ENCODE data around the gene PARP16. TPM values are rescaled to one million over a fixed set of nuclear protein-coding genes. Genes with fewer than 3 reads are reported as not detected.

PARP16 gene
- total RNA-seq, 1 donor from 2014 or later = 2.8 TPM

- Mint-ChIP-seq H3K4me1 (ENCODE audit: unreplicated experiment) (no peaks in the 10 kb centered on the region), H3K36me3 (ENCODE audit: low read depth, unreplicated experiment) (no peaks in the 10 kb centered on the region), H3K9me3 (ENCODE audit: unreplicated experiment) (no peaks in the 10 kb centered on the region), H3K4me3 (ENCODE audit: unreplicated experiment) (no peak overlapping the region), H3K27me3 (ENCODE audit: unreplicated experiment) (peaks cover 6% of the 10 kb centered on the region), H3K27ac (ENCODE audit: unreplicated experiment) (no peak overlapping the region)
- TF ChIP-seq CTCF (IDR thresholded peaks at IDR 0.05; ENCODE audit: unreplicated experiment) = no peak
- no peak for DNase-seq (ENCODE audit: low spot score)
Measured at GRCh38 chr15:65219137-65219536, 67.5 kb downstream of the PARP16 start.

- no peaks in the 10 kb centered on the region for H3K4me1 Mint-ChIP-seq (ENCODE audit: unreplicated experiment)
- no peak for DNase-seq (ENCODE audit: low spot score)
- H3K27me3 Mint-ChIP-seq (ENCODE audit: unreplicated experiment) = peaks cover 4% of the 10 kb centered on the region
- peak overlapping the region; percentile 48 for H3K27ac Mint-ChIP-seq (ENCODE audit: unreplicated experiment)
- no peaks in the 10 kb centered on the region for H3K36me3 Mint-ChIP-seq (ENCODE audit: low read depth, unreplicated experiment)
- no peak for TF ChIP-seq CTCF (IDR thresholded peaks at IDR 0.05; ENCODE audit: unreplicated experiment)
- no peak overlapping the region for H3K4me3 Mint-ChIP-seq (ENCODE audit: unreplicated experiment)
- H3K9me3 Mint-ChIP-seq (ENCODE audit: unreplicated experiment) = no peaks in the 10 kb centered on the region
Measured at GRCh38 chr15:65217526-65218482, 68.9 kb downstream of the PARP16 start.

GRCh38 chr15:65215496-65215895, 71.2 kb downstream of the PARP16 start:
- Mint-ChIP-seq H3K4me1 (ENCODE audit: unreplicated experiment) (no peaks in the 10 kb centered on the region), H3K27me3 (ENCODE audit: unreplicated experiment) (peaks cover 4% of the 10 kb centered on the region), H3K36me3 (ENCODE audit: low read depth, unreplicated experiment) (no peaks in the 10 kb centered on the region), H3K9me3 (ENCODE audit: unreplicated experiment) (no peaks in the 10 kb centered on the region), H3K4me3 (ENCODE audit: unreplicated experiment) (no peak overlapping the region), H3K27ac (ENCODE audit: unreplicated experiment) (no peak overlapping the region)
- DNase-seq (ENCODE audit: low spot score) = no peak
- TF ChIP-seq CTCF (IDR thresholded peaks at IDR 0.05; ENCODE audit: unreplicated experiment) = no peak

- DNase-seq (ENCODE audit: low spot score) = no peak
- H3K4me1 Mint-ChIP-seq (ENCODE audit: unreplicated experiment) = no peaks in the 10 kb centered on the region
- H3K27ac Mint-ChIP-seq (ENCODE audit: unreplicated experiment) = no peak overlapping the region
- no peaks in the 10 kb centered on the region for H3K36me3 Mint-ChIP-seq (ENCODE audit: low read depth, unreplicated experiment)
- H3K9me3 Mint-ChIP-seq (ENCODE audit: unreplicated experiment) = no peaks in the 10 kb centered on the region
- H3K4me3 Mint-ChIP-seq (ENCODE audit: unreplicated experiment) = no peak overlapping the region
- TF ChIP-seq CTCF (IDR thresholded peaks at IDR 0.05; ENCODE audit: unreplicated experiment) = no peak
- H3K27me3 Mint-ChIP-seq (ENCODE audit: unreplicated experiment) = peaks cover 3% of the 10 kb centered on the region
Measured at GRCh38 chr15:65214010-65214409, 72.7 kb downstream of the PARP16 start.

GRCh38 chr15:65213241-65213640, 73.4 kb downstream of the PARP16 start:
- Mint-ChIP-seq H3K4me3 (ENCODE audit: unreplicated experiment) (no peak overlapping the region), H3K4me1 (ENCODE audit: unreplicated experiment) (no peaks in the 10 kb centered on the region), H3K27ac (ENCODE audit: unreplicated experiment) (no peak overlapping the region), H3K27me3 (ENCODE audit: unreplicated experiment) (peaks cover 3% of the 10 kb centered on the region), H3K9me3 (ENCODE audit: unreplicated experiment) (no peaks in the 10 kb centered on the region), H3K36me3 (ENCODE audit: low read depth, unreplicated experiment) (no peaks in the 10 kb centered on the region)
- no peak for TF ChIP-seq CTCF (IDR thresholded peaks at IDR 0.05; ENCODE audit: unreplicated experiment)
- no peak for DNase-seq (ENCODE audit: low spot score)
